ENCODE results near the gene ZNF692. TPM values are rescaled to one million over a fixed set of nuclear protein-coding genes. Genes with fewer than 3 reads are reported as not detected.

ZNF692 gene
- total RNA-seq, 1 donor from 2014 or later = 34.9 TPM

GRCh38 chr1:248824301-248824700 is 34.6 kb downstream of the ZNF692 start:
- no peak for DNase-seq

DNA sequence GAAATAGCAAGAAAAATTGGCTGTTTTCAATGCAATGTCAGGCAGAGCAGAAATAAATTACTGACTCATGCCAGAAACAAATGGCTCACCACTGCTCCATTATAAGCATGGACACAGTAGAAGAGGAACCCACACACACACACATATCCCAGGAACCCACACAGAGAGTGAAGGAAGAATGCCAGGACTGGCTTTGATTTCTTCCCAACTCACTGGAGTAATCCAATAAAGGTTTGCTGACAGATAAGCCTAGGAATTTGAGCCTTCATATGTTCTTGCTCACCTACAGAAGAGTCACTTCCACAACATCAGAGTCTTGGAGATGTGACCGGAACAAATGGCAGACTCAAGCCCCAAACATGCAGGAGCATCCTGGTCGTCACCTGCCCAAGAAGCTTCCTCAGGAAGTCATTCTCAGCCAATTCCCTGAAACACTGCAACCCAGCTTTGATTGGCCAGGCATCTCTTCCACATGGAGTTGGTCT is 35.3 kb downstream of the ZNF692 start:
- DNase-seq = no peak

GRCh38 chr1:248822148-248823032 is 36.5 kb downstream of the ZNF692 start:
- DNase-seq = no peak

DNA sequence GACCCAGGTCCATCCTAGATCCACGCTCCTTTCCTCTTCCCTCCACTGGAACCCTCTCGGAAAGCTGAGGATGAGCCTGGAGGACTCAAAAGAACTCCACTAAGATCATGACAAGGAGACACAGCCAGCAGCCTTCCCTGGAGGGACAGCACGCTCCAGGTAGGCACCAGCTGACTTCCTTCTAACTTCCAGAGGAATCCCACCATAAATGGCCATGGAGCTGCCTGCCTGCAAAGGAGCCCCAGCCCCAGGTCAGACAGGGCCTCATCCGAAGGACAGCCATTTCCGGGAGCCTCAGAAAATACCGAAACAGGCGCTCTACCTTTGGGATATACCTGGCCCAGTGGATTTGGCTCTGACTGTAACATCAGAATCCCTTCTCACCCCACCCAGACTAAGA is 37.2 kb downstream of the ZNF692 start:
- DNase-seq = no peak

DNA sequence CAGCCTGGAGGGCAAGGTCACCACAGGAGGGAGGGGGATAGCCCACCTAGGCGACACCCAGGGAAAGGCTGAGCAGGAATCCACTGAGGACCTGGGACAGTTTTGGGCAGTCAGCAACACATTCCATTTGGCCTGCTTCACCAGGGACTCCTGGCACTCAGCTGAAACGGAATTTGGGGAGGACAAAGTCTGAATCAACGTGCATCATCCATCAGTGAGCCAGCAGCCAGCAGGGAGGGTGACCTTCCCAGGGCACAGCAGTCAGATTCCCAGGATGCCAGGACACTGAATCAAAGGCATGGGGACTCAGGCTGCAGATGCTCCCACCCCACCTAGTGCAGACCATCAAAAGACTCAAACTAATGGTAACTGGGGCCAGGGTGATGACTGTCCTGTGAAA is 37.8 kb downstream of the ZNF692 start:
- DNase-seq = no peak

GRCh38 chr1:248820041-248820585 is 38.8 kb downstream of the ZNF692 start:
- no peak for DNase-seq

DNA sequence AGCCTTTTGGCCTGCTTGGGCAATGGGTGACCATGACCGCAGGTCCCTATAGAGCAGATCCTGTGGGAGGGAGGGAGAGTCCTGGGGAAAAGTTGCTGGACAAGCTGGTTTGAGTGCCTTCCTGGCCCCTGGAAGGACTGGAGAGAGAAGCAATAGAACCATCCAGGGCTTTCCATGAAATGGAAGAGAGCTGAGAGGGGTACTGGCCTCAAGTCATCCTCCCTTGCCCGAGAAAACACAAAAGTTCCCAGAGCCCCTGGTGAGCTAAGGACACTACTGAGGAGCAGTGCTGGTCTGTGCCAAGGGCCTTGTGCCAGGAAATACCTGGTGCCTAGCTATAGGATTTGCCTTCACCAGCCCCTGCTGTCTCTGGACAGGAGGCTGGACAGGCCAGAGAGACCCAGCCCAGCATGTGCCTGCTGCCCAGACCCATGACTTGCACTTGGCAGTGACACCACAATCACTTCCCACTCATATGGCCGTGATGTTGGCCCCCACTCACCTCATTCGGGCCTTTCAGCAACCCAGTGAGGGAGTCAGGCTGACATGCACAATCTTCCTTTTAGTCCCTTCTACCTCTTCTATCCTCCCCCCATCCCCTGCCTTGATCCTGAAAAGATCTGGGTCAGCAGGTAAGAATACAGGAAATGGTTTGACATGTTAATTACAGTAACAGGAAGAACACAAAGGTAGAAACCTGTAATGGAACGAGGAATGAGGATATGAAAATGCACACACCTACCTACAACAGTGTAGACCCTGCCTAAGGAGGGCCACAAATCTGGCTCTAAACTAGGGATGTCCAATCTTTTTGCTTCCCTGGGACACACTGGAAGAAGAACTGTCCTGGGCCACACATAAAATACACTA is 40.1 kb downstream of the ZNF692 start:
- no peak for DNase-seq

GRCh38 chr1:248817065-248817464 is 41.8 kb downstream of the ZNF692 start:
- no peak for DNase-seq

DNA sequence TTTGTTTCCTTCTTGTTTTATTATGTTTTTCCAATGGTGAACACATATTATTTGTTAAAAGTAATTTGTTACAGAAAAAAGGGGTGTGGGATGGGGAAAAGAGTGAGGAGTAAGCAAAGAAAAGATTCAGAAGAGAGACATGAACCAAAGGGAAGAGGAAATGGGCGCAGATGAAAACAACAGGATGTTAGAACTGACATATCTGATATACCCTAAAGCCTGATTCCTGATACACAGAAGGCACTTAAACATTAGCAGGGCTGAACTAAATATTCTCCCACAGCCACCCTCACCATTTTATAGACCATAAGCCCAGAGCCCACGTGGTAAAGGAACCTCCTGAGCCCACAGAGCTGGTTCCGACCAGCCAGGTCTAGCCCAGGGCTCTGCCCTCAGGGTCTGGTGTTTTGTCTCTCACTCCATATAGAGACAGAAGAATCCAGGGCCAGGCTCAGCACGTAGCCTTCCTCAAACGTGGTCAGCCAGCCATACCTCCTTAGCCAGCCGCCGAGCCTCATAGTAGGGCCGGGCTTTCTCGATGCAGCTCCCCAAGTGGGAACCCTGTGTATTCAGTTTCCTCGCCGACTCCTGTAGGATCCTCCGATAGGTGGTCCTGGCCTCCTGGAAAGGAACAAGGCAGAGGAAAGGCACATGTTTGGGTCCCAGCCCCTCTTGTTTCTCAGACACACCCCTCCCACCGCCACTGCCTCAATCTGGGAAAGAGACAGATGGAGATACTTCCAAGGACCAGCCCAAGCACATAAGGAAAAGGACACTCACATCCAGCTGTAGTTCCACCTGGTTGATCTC is 42.6 kb downstream of the ZNF692 start:
- DNase-seq = no peak

GRCh38 chr1:248815407-248816034 is 43.4 kb downstream of the ZNF692 start:
- no peak for DNase-seq

- DNase-seq = no peak
Measured at GRCh38 chr1:248814351-248814750, 44.5 kb downstream of the ZNF692 start.

DNA sequence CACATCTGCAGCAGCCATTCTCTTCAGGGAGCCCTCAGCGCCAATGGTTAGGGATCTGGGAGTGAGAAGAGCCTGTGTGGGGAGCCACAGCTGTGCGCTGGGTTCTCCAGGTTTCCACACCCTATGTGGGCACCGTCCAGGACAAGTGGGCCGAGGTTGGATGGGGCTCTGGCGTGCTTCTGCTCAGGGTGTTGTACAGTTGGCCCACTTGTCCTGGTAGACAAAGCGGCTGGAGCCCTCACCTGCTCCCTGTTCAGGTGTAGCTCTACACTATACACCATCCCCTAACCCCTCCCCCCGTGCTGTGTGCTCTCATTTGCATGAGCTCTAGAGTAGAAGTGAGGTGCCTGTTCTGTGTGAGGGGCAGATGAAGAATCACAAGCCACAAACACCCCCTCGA is 45.3 kb downstream of the ZNF692 start:
- no peak for DNase-seq

DNA sequence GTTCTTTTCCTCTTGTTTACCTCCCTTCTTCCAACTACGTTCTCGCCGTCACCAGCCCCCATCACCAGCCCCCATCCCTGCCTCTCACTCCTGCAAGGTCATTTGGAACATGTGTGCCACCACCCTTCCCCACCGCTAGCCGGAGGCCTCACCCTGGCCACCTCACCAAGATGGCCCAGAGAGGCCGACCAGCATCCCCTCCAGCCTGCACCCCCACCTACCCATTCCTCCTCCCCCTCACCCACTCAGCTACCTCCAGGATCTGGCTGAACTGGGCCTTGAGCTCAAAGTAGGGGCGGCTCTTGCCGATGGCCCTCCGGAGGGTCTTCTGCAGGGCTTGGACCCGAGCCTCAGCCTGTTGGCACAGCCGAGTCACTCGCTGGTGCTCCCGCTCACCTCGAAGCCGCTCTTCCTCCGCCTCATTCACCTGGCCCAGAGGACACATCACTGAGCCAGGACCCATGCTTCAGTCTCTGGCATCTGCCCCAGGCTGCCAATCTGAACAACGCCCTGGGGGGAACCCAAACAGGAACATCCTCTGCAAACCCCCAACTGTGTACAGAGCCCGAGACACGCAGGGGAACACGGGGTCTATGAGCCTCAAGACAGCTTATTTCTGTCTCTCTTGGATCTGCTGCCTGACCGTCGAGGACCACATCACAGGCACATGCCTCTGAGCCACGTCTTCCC is 46.0 kb downstream of the ZNF692 start:
- DNase-seq = no peak

GRCh38 chr1:248811514-248812490 is 47.1 kb downstream of the ZNF692 start:
- no peak for DNase-seq

- no peak for DNase-seq
Measured at GRCh38 chr1:248810727-248811513, 48.0 kb downstream of the ZNF692 start.

DNA sequence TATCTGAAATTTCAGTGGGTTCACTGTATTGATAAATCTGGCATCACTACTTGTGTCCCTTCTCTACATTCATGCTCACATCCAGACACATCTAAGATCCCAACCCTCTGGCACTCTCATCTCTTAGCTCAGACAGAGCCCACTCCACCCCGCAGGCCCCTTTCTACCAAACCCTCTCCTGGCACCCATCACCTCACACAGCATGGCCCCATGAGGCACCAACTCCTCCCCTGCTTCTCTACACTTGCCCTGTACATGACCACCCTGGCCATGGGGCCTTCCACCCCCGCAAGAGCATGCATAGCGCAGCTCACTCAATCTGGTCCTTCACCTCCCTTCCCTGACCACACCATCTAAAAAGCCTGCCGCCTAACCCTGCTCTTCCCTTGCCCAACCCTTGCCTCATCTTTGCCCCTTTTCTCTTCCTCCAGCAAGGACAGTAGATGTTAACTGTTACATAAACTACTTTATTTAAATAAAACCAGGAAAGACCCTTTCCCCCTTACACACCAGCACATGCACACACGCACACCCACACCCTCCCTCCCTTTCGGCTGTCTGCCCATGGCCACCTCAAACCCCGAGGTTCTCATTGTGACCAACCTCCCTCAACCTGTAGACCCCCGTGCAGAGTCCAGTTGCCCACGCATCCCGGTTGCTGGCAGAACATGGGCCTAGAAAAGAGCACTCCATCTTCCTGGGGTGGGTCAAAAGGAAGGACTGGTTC is 48.7 kb downstream of the ZNF692 start:
- no peak for DNase-seq

DNA sequence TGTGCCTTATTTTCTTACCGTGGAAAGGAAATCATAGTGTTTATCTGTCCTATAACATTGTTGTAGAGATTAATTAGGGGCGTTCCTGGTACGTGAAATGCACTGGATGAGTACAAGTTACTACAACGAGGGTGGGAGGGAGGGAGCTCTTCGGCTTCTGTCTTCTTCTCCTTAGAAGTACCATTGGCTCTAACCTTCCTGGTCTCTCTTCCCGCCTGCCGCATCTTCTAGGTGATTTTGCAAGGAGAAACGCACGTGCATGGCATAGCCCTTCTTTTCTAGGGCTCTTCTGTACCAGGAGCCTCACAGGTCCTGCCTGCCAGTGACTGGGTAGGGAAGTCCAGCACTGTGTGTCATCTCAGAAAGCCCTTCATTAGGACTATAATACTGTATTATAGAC is 50.0 kb downstream of the ZNF692 start:
- DNase-seq = no peak

All from tongue (tissue), 2 donors.